Activated CD8-positive, alpha-beta memory T cell treated with anti-CD3 and anti-CD28 coated beads, Interleukin-2, amount 50 U/mL, for 48 hours (primary cell): ENCODE data around the gene MYO9A.

ENCODE experiments used
- DNase-seq: peaks from one replicate; pipeline ENCODE4 v3.0.0-alpha.2; 2020

MYO9A gene

GRCh38 chr15:71804695-71805470 is 313.1 kb downstream of the MYO9A start:
- DNase-seq: no peak

- DNase-seq: no peak
These were observed 313.7 kb downstream of the MYO9A start for GRCh38 chr15:71804226-71804625.

- peak; percentile 75 for DNase-seq
These were observed 315.2 kb downstream of the MYO9A start for GRCh38 chr15:71802770-71803169.

GRCh38 chr15:71801935-71802655 is 315.9 kb downstream of the MYO9A start:
- DNase-seq: no peak

GRCh38 chr15:71800835-71801745 is 316.9 kb downstream of the MYO9A start:
- DNase-seq: no peak

- DNase-seq: no peak
These were observed 317.8 kb downstream of the MYO9A start for GRCh38 chr15:71800190-71800589.

GRCh38 chr15:71798641-71799040 is 319.3 kb downstream of the MYO9A start:
- DNase-seq: no peak

- no peak for DNase-seq
These were observed 325.4 kb downstream of the MYO9A start for GRCh38 chr15:71792521-71792920.

- DNase-seq: no peak
These were observed 326.0 kb downstream of the MYO9A start for GRCh38 chr15:71791975-71792374.

GRCh38 chr15:71790081-71790480 is 327.9 kb downstream of the MYO9A start:
- DNase-seq: no peak

GRCh38 chr15:71789616-71790015 is 328.3 kb downstream of the MYO9A start:
- no peak for DNase-seq

GRCh38 chr15:71788646-71789579 is 329.0 kb downstream of the MYO9A start:
- peak; percentile 6 for DNase-seq

GRCh38 chr15:71786673-71787072 is 331.3 kb downstream of the MYO9A start:
- DNase-seq: no peak

GRCh38 chr15:71785996-71786395 is 332.0 kb downstream of the MYO9A start:
- peak; percentile 2 for DNase-seq

- DNase-seq: peak; percentile 61
These were observed 333.2 kb downstream of the MYO9A start for GRCh38 chr15:71784719-71785118.

- no peak for DNase-seq
These were observed 335.4 kb downstream of the MYO9A start for GRCh38 chr15:71782422-71783165.

- no peak for DNase-seq
These were observed 336.0 kb downstream of the MYO9A start for GRCh38 chr15:71781965-71782265.

GRCh38 chr15:71781179-71781964 is 336.6 kb downstream of the MYO9A start:
- no peak for DNase-seq

GRCh38 chr15:71780115-71780976 is 337.6 kb downstream of the MYO9A start:
- DNase-seq: peak; percentile 60
